Psoas muscle (tissue), 8 donors: ENCODE data around the gene SLC35B3. TPM values are rescaled to one million over a fixed set of nuclear protein-coding genes. Genes with fewer than 3 reads are reported as not detected.

Experiments used
- ATAC-seq, 4 donors: fragments of 200-7000 bp; cut with Tn5 transposase; one replicate each; pipeline ENCODE4 v1.9.1; 2020; ENCODE audit warnings: moderate library complexity in 3 of 4, mild to moderate bottlenecking in 2 of 4
- DNase-seq, 2 donors: peaks; one replicate each; pipeline ENCODE4 v3.0.0-alpha.2; 2020
- H3K27ac ChIP-seq: fragments of 200-600 bp; one replicate; pipeline ENCODE4 v1.8.0; 2022
- H3K27me3 ChIP-seq, 3 donors: fragments of 200-600 bp in 1 of 3; one replicate each; pipeline versions ENCODE4 v1.6.1 to v1.8.0; 2013 to 2022; ENCODE audit warnings: low read length in 2 of 3, mild to moderate bottlenecking in 2 of 3, moderate library complexity in 1 of 3; ENCODE audit not compliant: insufficient read depth in 3 of 3
- H3K36me3 ChIP-seq, 2 donors: fragments of 200-600 bp in 1 of 2; one replicate each; pipeline versions ENCODE4 v1.6.1 to v1.8.0; 2013 to 2022; ENCODE audit warnings: low read depth in 1 of 2, mild to moderate bottlenecking in 1 of 2, moderate library complexity in 1 of 2; ENCODE audit not compliant: insufficient read depth in 1 of 2
- H3K4me1 ChIP-seq: fragments of 200-600 bp; one replicate; pipeline ENCODE4 v1.8.0; 2022
- H3K4me3 ChIP-seq: fragments of 200-600 bp; one replicate; pipeline ENCODE4 v1.8.0; 2022; ENCODE audit warnings: mild to moderate bottlenecking
- H3K9me3 ChIP-seq: fragments of 200-600 bp; one replicate; pipeline ENCODE4 v1.8.0; 2022
- CTCF ChIP-seq: fragments of 200-600 bp; IDR thresholded peaks from one replicate; pipeline ENCODE4 v1.8.0; 2022; ENCODE audit warnings: antibody characterized with exemption
- WGBS, 3 donors: extraction: QIAGEN DNeasy Blood & Tissue Kit; methylation state at CpG; one replicate each; pipeline versions ENCODE4 v1.1.6 to v1.1.7; 2013; 5-methylcytosine and 5-hydroxymethylcytosine counted together
- intact Hi-C, 2 donors: fragments of 100-400 bp; cut with DNase I; formaldehyde crosslinking; loops; one replicate each; pipeline versions ENCODE4 v1.11.0 to v1.14.2; 2022
- polyA plus RNA-seq, 3 donors: library from polyadenylated mRNA; stranded (reverse); fragments of 200-250 nt; gene quantifications; one replicate each; pipeline ENCODE4 v1.2.3, GENCODE V29; 2013
- total RNA-seq, 4 donors: library from RNA; stranded (reverse); fragmentation: NEBNext Ultra II Directional in 2 of 4; extraction: Animal tissue kit (Norgen Biotek cat#: 25700) in 2 of 4; gene quantifications; one replicate each; pipeline versions ENCODE4 v1.2.1 to v1.2.4, GENCODE V29; 2021 to 2023
- donor health status: healthy with polysubstance abuse.
- donor health status: DM: no; HTN: no; CAD: no; lungs with moderate emphysema.
- donor health status: Bipolar disorder and iron deficiency.
- donor health status: healthy.
- donor health status: DM: yes; HTN: yes; CAD: no.
- donor health status: DM: no; HTN: no; CAD: no.
- donor health status: DM: no; HTN: no; CAD: no.
- donor health status: DM: yes; HTN: yes; CAD: no.

Gene SLC35B3
- total and polyA plus RNA-seq, 7 donors = 2.9 to 7.2 (median 4.3) TPM

GRCh38 chr6:8391934-8392333, 43.4 kb downstream of the SLC35B3 start:
- Histone ChIP-seq H3K36me3 (no peaks in the 10 kb centered on the region), H3K9me3 (no peaks in the 10 kb centered on the region), H3K4me1 (no peaks in the 10 kb centered on the region), H3K27ac (no peak overlapping the region), H3K4me3 (no peak overlapping the region), H3K27me3 (peaks cover 0 to 3% (median 0%) of the 10 kb centered on the region in 3 donors)
- ATAC-seq (no peak), DNase-seq (no peak)
- no peak for TF ChIP-seq CTCF
- intact Hi-C loops = no loop called here

GRCh38 chr6:8389036-8389818, 46.1 kb downstream of the SLC35B3 start:
- H3K27me3 ChIP-seq = peaks cover 0 to 1% (median 0%) of the 10 kb centered on the region in 3 donors
- no peaks in the 10 kb centered on the region for H3K4me1 ChIP-seq
- H3K9me3 ChIP-seq = no peaks in the 10 kb centered on the region
- H3K4me3 ChIP-seq = no peak overlapping the region
- no peak for TF ChIP-seq CTCF
- H3K36me3 ChIP-seq = no peaks in the 10 kb centered on the region
- 57 to 59% (median 58%) methylated on average over 4 of the region's 4 CpGs for WGBS, 3 donors
- DNase-seq (no peak), ATAC-seq (no peak)
- no peak overlapping the region for H3K27ac ChIP-seq
- intact Hi-C loops = no loop called here

- intact Hi-C loops = no loop called here
- H3K9me3 ChIP-seq = no peaks in the 10 kb centered on the region
- TF ChIP-seq CTCF = no peak
- DNase-seq (no peak), ATAC-seq (no peak)
- no peak overlapping the region for H3K4me3 ChIP-seq
- no peaks in the 10 kb centered on the region for H3K27me3 ChIP-seq
- no peaks in the 10 kb centered on the region for H3K4me1 ChIP-seq
- no peak overlapping the region for H3K27ac ChIP-seq
- H3K36me3 ChIP-seq = no peaks in the 10 kb centered on the region
- WGBS, 3 donors = 79 to 85% (median 85%) methylated on average over 11 of the region's 11 CpGs
Measured at GRCh38 chr6:8387942-8388437, 47.4 kb downstream of the SLC35B3 start.

GRCh38 chr6:8383584-8383983, 51.8 kb downstream of the SLC35B3 start:
- 55 to 77% (median 68%) methylated on average over 2 of the region's 2 CpGs for WGBS, 3 donors
- Histone ChIP-seq H3K36me3 (no peaks in the 10 kb centered on the region), H3K27ac (no peak overlapping the region), H3K27me3 (no peaks in the 10 kb centered on the region), H3K9me3 (no peaks in the 10 kb centered on the region), H3K4me3 (no peak overlapping the region), H3K4me1 (no peaks in the 10 kb centered on the region)
- intact Hi-C loops = no loop called here
- no peak for ATAC-seq
- DNase-seq = no peak
- TF ChIP-seq CTCF = no peak

GRCh38 chr6:8382434-8382833, 52.9 kb downstream of the SLC35B3 start:
- no peaks in the 10 kb centered on the region for H3K36me3 ChIP-seq
- no peaks in the 10 kb centered on the region for H3K4me1 ChIP-seq
- no peaks in the 10 kb centered on the region for H3K9me3 ChIP-seq
- WGBS, 3 donors = 40 to 67% (median 46%) methylated on average over 1 of the region's 1 CpG
- intact Hi-C loops = no loop called here
- no peak overlapping the region for H3K4me3 ChIP-seq
- ATAC-seq (no peak), DNase-seq (no peak)
- no peaks in the 10 kb centered on the region for H3K27me3 ChIP-seq
- TF ChIP-seq CTCF = no peak
- H3K27ac ChIP-seq = no peak overlapping the region
